ENCODE data around the gene PKNOX2.

PKNOX2 gene

DNA sequence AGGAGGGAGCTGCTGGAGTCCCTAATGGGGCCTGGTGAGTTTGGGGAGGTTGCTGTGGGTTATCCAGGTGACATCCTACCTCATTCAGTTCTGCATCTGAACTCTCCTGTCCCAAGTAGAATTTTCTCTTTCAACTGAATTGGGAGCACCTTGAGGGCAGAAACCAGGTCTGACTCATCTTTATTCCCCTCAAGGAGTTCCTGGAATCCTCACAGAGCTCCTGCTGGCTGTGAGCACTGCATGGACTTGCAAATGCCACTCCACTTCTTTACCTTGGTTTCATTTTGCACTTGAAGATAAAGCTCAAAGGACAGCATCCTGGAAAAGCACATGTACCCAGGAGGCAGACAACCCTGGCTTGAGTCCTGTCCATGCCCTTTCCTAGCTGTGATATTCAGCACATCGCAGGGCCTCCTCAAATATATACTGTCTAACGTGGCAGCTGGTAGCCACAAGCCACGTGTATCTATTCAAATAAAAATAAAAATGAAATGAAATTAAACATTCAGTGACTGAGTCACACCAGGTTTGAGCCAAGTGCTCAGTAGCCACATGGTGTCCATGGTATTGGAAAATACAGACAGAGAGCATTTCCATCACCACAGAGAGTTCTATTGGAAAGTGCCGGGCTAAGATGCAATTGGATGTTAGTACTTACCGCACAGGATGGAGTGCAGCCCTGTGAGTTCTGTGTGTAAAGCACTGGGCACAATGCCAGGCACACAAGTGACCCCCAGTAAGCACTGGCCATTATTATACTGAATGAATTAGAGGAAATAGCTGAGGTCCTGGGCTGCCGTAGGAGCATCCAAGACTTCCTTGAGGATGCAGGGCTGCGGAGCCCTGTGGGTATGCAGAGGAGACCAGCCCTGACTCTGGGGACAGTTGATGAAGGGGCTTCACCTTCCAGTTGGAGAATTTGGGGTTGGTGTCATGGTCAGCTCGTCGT lies 149.0 kb downstream of the PKNOX2 start:
- TF ChIP-seq, protein P1, sequence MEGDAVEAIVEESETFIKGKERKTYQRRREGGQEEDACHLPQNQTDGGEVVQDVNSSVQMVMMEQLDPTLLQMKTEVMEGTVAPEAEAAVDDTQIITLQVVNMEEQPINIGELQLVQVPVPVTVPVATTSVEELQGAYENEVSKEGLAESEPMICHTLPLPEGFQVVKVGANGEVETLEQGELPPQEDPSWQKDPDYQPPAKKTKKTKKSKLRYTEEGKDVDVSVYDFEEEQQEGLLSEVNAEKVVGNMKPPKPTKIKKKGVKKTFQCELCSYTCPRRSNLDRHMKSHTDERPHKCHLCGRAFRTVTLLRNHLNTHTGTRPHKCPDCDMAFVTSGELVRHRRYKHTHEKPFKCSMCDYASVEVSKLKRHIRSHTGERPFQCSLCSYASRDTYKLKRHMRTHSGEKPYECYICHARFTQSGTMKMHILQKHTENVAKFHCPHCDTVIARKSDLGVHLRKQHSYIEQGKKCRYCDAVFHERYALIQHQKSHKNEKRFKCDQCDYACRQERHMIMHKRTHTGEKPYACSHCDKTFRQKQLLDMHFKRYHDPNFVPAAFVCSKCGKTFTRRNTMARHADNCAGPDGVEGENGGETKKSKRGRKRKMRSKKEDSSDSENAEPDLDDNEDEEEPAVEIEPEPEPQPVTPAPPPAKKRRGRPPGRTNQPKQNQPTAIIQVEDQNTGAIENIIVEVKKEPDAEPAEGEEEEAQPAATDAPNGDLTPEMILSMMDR (IDR thresholded peaks at IDR 0.05; ENCODE audit: insufficient read depth, low read length, missing control alignments) = no peak
- no peak for DNase-seq (ENCODE audit: low read depth, low spot score)
- CTCF ChIA-PET = interaction anchor here (1.3 to 1.6 kb wide), 2 partner anchors 10 to 13 kb away, joined by 3 read pairs; no protein-coding TSS in a partner anchor
- POLR2A ChIA-PET = no interaction called here
- H3K4me3 ChIP-seq (ENCODE audit: low read depth, low read length) = no peak overlapping the region

DNA sequence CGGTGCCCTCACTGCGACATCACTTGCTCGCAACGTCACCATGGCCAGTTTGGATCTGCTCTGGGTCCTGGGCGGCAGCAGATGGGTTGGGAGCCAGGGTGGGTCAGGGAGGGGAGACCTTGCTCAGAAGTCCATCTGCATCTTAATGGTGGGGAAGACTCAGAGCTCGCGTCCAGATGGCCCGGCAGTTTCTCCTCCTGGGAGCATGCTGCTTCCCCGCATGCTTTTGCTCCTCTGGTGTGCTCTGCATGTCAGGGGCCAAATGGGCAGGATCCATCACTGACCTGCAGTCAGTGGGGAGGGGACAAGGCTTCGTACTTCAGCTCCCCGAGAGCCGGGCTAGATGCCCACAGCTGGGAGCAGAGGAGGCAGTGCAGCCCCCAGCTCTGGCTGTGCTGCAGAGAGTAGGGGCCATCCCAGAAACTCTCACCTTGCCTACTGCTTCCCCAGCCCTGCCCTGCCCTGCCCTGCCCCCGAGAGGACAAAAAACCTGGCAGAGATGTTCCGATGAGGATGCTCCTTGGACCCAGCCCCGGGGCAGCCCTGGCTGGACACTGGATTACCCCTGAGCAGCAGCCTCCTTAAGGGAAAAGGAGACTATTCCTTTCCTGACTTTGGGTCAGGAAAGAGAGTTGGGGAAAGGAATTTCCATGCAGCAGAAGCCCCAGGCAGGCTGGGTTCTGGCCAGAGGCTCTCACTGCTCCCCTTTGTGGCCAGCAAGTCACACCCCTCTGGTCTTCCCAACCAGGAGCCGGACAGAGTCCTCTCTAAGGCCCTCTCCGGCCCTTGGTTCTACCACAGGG lies 149.9 kb downstream of the PKNOX2 start:
- H3K4me3 ChIP-seq (ENCODE audit: low read depth, low read length) = no peak overlapping the region
- ChIA-PET POLR2A (no interaction called here), CTCF (interaction anchor here (1.6 kb wide), 1 partner anchor 12 kb away, joined by 3 read pairs; no protein-coding TSS in a partner anchor)
- TF ChIP-seq, protein P1 (IDR thresholded peaks at IDR 0.05; ENCODE audit: insufficient read depth, low read length, missing control alignments) = no peak
- DNase-seq (ENCODE audit: low read depth, low spot score) = no peak

DNA sequence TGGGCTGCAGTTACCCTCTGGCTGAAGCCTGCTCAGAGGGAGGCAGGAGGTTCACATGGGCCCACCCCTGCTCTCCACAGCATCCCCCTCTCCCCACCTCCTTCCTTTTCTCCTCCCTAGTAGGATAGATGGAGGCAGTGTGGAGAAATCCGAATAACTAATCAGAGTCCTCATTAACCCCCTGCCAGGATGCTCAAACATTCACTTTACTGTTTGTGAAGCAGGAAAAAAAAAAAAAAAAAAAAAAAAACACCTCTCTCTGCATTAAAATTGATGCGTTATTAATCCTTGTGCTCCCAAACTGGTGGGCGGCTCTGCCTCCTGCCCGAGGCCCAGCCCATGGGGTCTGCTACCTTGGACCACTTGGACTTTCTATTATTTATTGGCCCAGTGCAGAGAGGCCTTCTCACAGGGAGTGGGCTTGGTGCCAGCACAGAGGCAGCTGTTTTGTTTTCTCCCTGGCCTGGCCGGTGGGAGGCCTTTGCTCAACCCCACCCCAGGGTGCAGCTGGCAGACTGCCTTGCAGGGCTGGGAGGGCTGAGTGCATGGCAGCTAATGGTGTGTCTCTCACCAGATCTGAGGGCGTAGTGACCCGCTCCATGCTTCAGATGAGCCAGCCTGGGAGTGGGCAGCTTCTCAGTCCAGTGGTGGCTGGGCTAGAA lies 150.7 kb downstream of the PKNOX2 start:
- no peak overlapping the region for H3K4me3 ChIP-seq (ENCODE audit: low read depth, low read length)
- DNase-seq (ENCODE audit: low read depth, low spot score) = no peak
- TF ChIP-seq, protein P1 (IDR thresholded peaks at IDR 0.05; ENCODE audit: insufficient read depth, low read length, missing control alignments) = no peak
- ChIA-PET CTCF (interaction anchor here (0.9 kb wide), 1 partner anchor 11 kb away, joined by 3 read pairs; no protein-coding TSS in a partner anchor), POLR2A (no interaction called here)

DNA sequence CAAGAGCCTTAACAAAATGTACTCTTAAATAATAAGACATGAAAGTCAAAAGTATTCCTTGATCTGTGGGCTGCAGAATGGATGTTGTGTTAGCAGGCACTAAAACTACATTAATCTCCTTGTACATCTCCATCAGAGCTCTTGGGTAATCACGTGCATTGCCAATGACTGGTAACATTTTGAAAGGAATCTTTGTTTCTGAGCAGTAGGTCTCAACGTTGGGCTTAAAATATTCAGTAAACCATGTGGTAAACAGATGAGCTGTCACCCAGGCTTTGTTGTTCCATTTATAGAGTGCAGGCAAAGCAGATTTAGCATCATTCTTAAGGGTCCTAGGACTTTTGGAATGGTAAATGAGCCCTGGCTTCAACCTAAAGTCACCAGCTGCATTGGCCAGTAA lies 152.9 kb downstream of the PKNOX2 start:
- CTCF ChIA-PET = no interaction called here
- TF ChIP-seq, protein P1 (IDR thresholded peaks at IDR 0.05; ENCODE audit: insufficient read depth, low read length, missing control alignments) = no peak
- no peak for DNase-seq (ENCODE audit: low read depth, low spot score)
- H3K4me3 ChIP-seq (ENCODE audit: low read depth, low read length) = no peak overlapping the region
- POLR2A ChIA-PET = no interaction called here

DNA sequence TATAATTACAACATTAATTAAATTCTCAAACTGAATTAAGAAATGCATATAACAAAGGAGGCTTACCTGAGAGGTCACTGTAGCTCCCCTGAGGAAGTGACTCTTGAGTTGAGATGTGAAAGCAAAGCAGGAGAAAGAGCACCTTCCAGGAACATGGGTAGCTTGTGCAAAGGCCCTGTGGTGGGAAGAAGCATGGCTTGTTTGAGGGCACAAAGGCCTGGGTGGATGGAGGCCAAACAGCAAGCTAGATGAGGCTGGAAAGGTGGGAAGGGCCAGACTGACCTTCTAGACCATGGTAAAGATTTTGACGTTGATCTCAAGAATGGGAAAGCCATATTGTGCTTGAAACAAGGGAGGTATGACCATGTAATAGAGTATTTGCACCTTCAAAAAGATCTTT lies 155.1 kb downstream of the PKNOX2 start:
- CTCF ChIA-PET = interaction anchor here (1.1 kb wide), 2 partner anchors 26 to 85 kb away, joined by 3 to 6 read pairs; no protein-coding TSS in a partner anchor
- POLR2A ChIA-PET = interaction anchor here (0.6 kb wide), 1 partner anchor 44 kb away, joined by 4 read pairs; no protein-coding TSS in a partner anchor
- no peak overlapping the region for H3K4me3 ChIP-seq (ENCODE audit: low read depth, low read length)
- TF ChIP-seq, protein P1 (IDR thresholded peaks at IDR 0.05; ENCODE audit: insufficient read depth, low read length, missing control alignments) = no peak
- DNase-seq (ENCODE audit: low read depth, low spot score) = no peak
